H1 (cell line): ENCODE results near the gene ME3. TPM values are rescaled to one million over a fixed set of nuclear protein-coding genes. Genes with fewer than 3 reads are reported as not detected.

Source experiments
- EP300 ChIP-seq, 2 experiments: IDR thresholded peaks; 1 replicate in 1 of 2; 2 replicates in 1 of 2; pipeline ENCODE4 v1.6.1; 2011 to 2012; ENCODE audit warnings: low read depth in 2 of 2, low read length in 2 of 2, mild to moderate bottlenecking in 2 of 2, borderline replicate concordance in 1 of 2, inconsistent platforms in 1 of 2, moderate library complexity in 1 of 2
- POLR2AphosphoS5 ChIP-seq: IDR thresholded peaks from 2 replicates; pipeline ENCODE4 v1.6.1; 2011; ENCODE audit warnings: low read depth, low read length
- TAF1 ChIP-seq: IDR thresholded peaks from 2 replicates; pipeline ENCODE4 v1.6.1; 2011; ENCODE audit warnings: mild to moderate bottlenecking, low read depth, low read length
- polyA plus RNA-seq, 7 experiments: library from polyadenylated mRNA; depleted of rRNA in 3 of 7; stranded (reverse) in 5 of 7; unstranded in 2 of 7; fragments of >200 nt in 5 of 7; fragments of 200-250 nt in 2 of 7; gene quantifications; 1 replicate in 5 of 7; 2 replicates in 1 of 7; 4 replicates in 1 of 7; pipeline versions ENCODE4 v1.2.1 to v1.2.3, GENCODE V29; 2011 to 2013; ENCODE audit warnings: missing spikeins in 2 of 7, mixed read lengths in 2 of 7
- total RNA-seq: library from RNA; stranded (reverse); fragmentation: NEBNext Ultra II Directional; extraction: Animal tissue kit (Norgen Biotek cat#: 25700); gene quantifications from 2 replicates; pipeline ENCODE4 v1.2.1, GENCODE V29; 2021

Gene ME3
- total and polyA plus RNA-seq, 2 of the 8 experiments (the other 6 are each of a cell fraction or from before 2014, with no cell fraction given), result 1.5 to 2.8 TPM

GRCh38 chr11:86586307-86586706 is 86.1 kb downstream of the ME3 start (continued):
- TF ChIP-seq POLR2AphosphoS5 (no peak), TAF1 (no peak), EP300 (IDR thresholded peaks at IDR 0.05; ENCODE audit: borderline replicate concordance in 1 of 2, low read depth in 2 of 2, low read length in 2 of 2) (no peak)
- TF ChIP-seq, all 59 proteins: peak for 0
